Measurements from ENCODE around the gene GOLGA8N. TPM values are rescaled to one million over a fixed set of nuclear protein-coding genes. Genes with fewer than 3 reads are reported as not detected.

The GOLGA8N gene
- total and polyA plus RNA-seq, 2 experiments from 2014 or later = 0.68 to 4.9 TPM

DNA sequence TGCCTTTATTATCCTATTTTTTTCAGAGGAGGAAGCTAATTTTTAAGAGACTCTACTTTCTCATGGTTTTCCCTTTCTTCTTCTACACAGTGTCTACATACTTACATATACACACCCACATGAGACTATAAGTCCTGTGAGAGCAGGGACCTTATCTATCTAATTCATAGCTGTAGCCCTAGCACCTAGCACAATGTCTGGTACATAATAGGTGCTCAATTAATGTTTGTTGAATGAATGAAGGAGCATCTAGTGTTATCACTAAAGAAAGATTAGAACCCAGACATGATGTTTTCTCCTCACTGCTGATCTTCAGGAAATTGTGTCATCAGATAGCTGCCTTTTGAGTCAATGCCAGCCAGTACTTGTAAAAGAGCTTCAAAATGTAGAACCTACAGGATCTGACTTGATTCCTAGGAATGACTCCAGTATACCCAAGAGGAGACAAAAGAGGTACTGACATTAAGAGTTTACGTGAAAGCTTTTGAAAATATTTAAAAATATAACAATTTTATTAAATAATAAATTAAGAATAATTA, 50.7 kb downstream of the GOLGA8N start:
- TF ChIP-seq, protein P1, sequence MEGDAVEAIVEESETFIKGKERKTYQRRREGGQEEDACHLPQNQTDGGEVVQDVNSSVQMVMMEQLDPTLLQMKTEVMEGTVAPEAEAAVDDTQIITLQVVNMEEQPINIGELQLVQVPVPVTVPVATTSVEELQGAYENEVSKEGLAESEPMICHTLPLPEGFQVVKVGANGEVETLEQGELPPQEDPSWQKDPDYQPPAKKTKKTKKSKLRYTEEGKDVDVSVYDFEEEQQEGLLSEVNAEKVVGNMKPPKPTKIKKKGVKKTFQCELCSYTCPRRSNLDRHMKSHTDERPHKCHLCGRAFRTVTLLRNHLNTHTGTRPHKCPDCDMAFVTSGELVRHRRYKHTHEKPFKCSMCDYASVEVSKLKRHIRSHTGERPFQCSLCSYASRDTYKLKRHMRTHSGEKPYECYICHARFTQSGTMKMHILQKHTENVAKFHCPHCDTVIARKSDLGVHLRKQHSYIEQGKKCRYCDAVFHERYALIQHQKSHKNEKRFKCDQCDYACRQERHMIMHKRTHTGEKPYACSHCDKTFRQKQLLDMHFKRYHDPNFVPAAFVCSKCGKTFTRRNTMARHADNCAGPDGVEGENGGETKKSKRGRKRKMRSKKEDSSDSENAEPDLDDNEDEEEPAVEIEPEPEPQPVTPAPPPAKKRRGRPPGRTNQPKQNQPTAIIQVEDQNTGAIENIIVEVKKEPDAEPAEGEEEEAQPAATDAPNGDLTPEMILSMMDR (IDR thresholded peaks at IDR 0.05; ENCODE audit: low read depth, low read length) = no peak
- no peak overlapping the region for H3K4me3 ChIP-seq
- H3K27me3 ChIP-seq = no peaks in the 10 kb centered on the region
- no peak for DNase-seq (ENCODE audit: low read depth in 1 of 2, low spot score in 1 of 2)
- H3K9me3 ChIP-seq (ENCODE audit: low read depth) = no peaks in the 10 kb centered on the region
- peaks cover 12% of the 10 kb centered on the region for H3K4me1 ChIP-seq (ENCODE audit: low read depth)
- no peaks in the 10 kb centered on the region for H3K36me3 ChIP-seq
- H3K27ac ChIP-seq = no peak overlapping the region

- no peak overlapping the region for H3K4me3 ChIP-seq
- H3K27me3 ChIP-seq = no peaks in the 10 kb centered on the region
- H3K9me3 ChIP-seq (ENCODE audit: low read depth) = no peaks in the 10 kb centered on the region
- DNase-seq (ENCODE audit: low read depth in 1 of 2, low spot score in 1 of 2) = peak in 1 of 2 donors; percentile 78
- no peaks in the 10 kb centered on the region for H3K36me3 ChIP-seq
- peak overlapping the region; percentile 35 for H3K27ac ChIP-seq
- H3K4me1 ChIP-seq (ENCODE audit: low read depth) = peaks cover 12% of the 10 kb centered on the region
- TF ChIP-seq, protein P1 (IDR thresholded peaks at IDR 0.05; ENCODE audit: low read depth, low read length) = no peak
Measured at GRCh38 chr15:32646291-32646690, 53.0 kb downstream of the GOLGA8N start.

- no peaks in the 10 kb centered on the region for H3K9me3 ChIP-seq (ENCODE audit: low read depth)
- H3K27me3 ChIP-seq = no peaks in the 10 kb centered on the region
- no peaks in the 10 kb centered on the region for H3K36me3 ChIP-seq
- DNase-seq (ENCODE audit: low read depth in 1 of 2, low spot score in 1 of 2) = peak; percentile 45
- TF ChIP-seq, protein P1 (IDR thresholded peaks at IDR 0.05; ENCODE audit: low read depth, low read length) = peak; percentile 56
- H3K27ac ChIP-seq = no peak overlapping the region
- no peak overlapping the region for H3K4me3 ChIP-seq
- H3K4me1 ChIP-seq (ENCODE audit: low read depth) = peaks cover 8% of the 10 kb centered on the region
Measured at GRCh38 chr15:32649342-32649741, 56.1 kb downstream of the GOLGA8N start.

DNA sequence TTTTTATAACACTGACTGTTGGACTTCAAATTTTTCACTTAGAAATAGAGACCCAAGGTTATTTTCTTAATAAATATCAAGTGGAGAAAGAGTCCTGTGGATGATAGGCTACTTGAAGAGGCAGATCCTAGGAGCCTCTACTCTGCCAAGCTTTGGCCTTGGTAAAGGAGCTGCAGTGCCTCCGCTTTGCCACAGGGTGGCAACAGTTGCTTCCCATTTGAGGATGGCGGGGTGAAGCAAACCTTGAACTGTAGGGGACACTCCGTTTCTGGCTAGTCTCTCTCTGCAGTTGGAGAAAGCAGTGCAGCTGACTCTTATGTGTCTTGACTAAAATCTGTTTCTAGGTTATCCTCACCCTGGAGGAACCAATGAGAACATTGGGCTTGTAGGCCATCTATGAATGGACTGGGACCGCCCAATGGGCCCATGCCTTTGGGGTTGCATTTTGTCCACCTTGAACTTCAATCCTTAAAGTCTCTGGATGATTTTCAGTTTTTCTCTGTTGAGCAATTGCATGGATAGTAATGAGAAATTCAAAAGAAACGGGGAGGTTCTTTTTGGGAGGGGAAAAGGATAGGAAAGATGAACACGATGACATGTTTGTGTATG, 58.1 kb downstream of the GOLGA8N start:
- Histone ChIP-seq H3K27ac (no peak overlapping the region), H3K4me3 (no peak overlapping the region)

GRCh38 chr15:32652178-32652577, 58.9 kb downstream of the GOLGA8N start:
- Histone ChIP-seq H3K4me1 (ENCODE audit: low read depth) (no peaks in the 10 kb centered on the region), H3K27ac (no peak overlapping the region), H3K27me3 (no peaks in the 10 kb centered on the region), H3K9me3 (ENCODE audit: low read depth) (no peaks in the 10 kb centered on the region), H3K4me3 (no peak overlapping the region), H3K36me3 (no peaks in the 10 kb centered on the region)
- TF ChIP-seq, protein P1 (IDR thresholded peaks at IDR 0.05; ENCODE audit: low read depth, low read length) = no peak
- no peak for DNase-seq (ENCODE audit: low read depth in 1 of 2, low spot score in 1 of 2)

More for the DNA sequence above, 58.1 kb downstream of the GOLGA8N start:
- no peaks in the 10 kb centered on the region for H3K27me3 ChIP-seq
- DNase-seq (ENCODE audit: low read depth in 1 of 2, low spot score in 1 of 2) = peak; percentile 71 to 79
- no peaks in the 10 kb centered on the region for H3K36me3 ChIP-seq
- peaks cover 4% of the 10 kb centered on the region for H3K4me1 ChIP-seq (ENCODE audit: low read depth)
- no peaks in the 10 kb centered on the region for H3K9me3 ChIP-seq (ENCODE audit: low read depth)
- TF ChIP-seq, protein P1 (IDR thresholded peaks at IDR 0.05; ENCODE audit: low read depth, low read length) = peak; percentile 99

All from cardiac muscle cell (in vitro differentiated cells and primary cell).